A673 (cell line): ENCODE results near the gene FBXO21.
"Not testable (repeated sequence)": the region's sequence is repeated elsewhere in the genome, so short reads cannot be mapped to it uniquely, and the experiment has no call there.

Experiments used
- EZH2 ChIP-seq: fragments of 200-600 bp; sonication (generic); IDR thresholded peaks from 2 replicates; pipeline ENCODE4 v1.6.1; 2017; ENCODE audit warnings: borderline replicate concordance, low read depth, mild to moderate bottlenecking, mixed read lengths, antibody characterized with exemption, low read length; ENCODE audit not compliant: poor library complexity, severe bottlenecking
- TF ChIP-seq, protein P1 (sequence below): fragments of 300-800, 200-600 bp; sonication (generic); conservative IDR thresholded peaks from 2 replicates; pipeline ENCODE4 v1.5.1; 2017; ENCODE audit warnings: low read depth, mild to moderate bottlenecking, antibody characterized with exemption, low read length, moderate library complexity, mixed read lengths

DNA sequence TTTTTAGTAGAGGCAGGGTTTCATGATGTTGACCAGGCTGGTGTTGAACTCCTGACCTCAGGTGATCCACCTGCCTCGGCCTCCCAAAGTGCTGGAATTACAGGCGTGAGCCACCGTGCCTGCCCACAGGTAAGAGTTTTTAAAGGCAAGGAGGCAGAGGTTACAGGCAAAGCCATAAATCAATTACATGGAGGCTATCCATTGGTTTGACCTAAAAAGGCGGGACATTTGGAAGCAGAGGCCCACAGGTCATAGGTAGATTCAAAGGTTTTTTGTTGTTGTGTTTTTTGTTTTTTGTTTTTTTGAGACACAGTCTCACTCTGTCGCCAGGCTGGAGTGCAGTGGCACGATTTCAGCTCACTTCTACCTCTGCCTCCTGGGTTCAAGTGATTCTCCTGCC is 6.1 kb upstream of the FBXO21 start:
- TF ChIP-seq, protein P1, sequence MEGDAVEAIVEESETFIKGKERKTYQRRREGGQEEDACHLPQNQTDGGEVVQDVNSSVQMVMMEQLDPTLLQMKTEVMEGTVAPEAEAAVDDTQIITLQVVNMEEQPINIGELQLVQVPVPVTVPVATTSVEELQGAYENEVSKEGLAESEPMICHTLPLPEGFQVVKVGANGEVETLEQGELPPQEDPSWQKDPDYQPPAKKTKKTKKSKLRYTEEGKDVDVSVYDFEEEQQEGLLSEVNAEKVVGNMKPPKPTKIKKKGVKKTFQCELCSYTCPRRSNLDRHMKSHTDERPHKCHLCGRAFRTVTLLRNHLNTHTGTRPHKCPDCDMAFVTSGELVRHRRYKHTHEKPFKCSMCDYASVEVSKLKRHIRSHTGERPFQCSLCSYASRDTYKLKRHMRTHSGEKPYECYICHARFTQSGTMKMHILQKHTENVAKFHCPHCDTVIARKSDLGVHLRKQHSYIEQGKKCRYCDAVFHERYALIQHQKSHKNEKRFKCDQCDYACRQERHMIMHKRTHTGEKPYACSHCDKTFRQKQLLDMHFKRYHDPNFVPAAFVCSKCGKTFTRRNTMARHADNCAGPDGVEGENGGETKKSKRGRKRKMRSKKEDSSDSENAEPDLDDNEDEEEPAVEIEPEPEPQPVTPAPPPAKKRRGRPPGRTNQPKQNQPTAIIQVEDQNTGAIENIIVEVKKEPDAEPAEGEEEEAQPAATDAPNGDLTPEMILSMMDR = not testable (repeated sequence)
- not testable (repeated sequence) for TF ChIP-seq EZH2
